ENCODE data around the gene CPSF4L. TPM values are rescaled to one million over a fixed set of nuclear protein-coding genes. Genes with fewer than 3 reads are reported as not detected.

CPSF4L gene
- total RNA-seq, 1 experiment from 2014 or later = not detected

DNA sequence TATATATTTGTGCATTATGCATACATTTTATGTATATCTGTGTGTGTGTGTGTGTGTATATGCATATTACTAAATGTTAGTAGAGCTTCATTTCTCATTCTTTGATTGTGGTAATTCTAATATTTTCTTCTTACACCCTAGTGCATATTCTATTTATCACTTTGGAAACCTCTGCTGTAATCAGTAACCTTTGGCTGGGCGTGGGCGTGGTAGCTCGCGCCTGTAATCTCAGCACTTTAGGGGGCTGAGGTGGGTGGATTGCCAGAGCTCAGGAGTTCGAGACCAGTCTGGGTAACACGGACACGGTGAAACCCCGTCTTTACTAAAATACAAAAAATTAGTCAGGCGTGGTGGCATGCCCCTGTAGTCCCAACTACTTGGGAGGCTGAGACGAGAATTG is 26.9 kb downstream of the CPSF4L start:
- no peak for DNase-seq (ENCODE audit: low read depth)

DNA sequence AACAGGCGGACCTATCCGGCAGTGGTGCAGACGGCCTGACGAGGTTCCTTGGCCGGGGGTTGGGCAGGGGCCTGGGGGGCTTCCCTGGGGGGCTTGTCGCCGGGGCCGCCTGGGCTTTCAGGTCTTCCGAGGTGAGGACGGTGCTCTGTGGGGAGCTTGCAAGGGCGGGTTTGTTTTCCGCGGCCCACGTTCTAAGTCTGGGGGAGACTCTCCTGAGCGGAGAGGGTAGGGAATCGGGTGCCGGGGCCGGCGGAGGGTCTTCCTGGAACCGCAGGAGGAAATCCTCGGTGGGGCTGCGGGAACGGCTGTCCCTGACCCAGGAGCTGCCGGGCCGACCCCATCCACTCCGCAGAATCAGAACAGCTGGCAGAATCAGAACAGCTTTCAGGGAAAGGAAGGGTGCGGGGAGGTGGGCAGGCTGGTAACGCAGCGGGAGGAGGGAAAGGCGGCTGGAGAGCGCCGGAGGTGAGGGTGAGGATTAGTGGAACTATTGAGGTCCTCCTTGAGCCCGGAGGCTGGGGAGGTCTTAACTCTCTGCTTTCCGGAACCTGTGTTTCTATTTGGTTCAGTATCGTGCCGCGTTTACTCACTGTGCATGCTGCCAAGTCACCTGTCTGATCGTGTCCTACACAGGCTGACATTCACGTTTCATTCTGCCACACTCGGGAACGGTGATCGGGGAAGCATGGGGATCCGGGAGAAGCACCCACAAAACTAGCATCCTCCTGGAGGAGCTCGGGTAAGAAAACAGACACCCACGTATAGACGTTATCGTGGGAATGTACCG is 28.9 kb downstream of the CPSF4L start:
- DNase-seq (ENCODE audit: low read depth) = peak; percentile 8

DNA sequence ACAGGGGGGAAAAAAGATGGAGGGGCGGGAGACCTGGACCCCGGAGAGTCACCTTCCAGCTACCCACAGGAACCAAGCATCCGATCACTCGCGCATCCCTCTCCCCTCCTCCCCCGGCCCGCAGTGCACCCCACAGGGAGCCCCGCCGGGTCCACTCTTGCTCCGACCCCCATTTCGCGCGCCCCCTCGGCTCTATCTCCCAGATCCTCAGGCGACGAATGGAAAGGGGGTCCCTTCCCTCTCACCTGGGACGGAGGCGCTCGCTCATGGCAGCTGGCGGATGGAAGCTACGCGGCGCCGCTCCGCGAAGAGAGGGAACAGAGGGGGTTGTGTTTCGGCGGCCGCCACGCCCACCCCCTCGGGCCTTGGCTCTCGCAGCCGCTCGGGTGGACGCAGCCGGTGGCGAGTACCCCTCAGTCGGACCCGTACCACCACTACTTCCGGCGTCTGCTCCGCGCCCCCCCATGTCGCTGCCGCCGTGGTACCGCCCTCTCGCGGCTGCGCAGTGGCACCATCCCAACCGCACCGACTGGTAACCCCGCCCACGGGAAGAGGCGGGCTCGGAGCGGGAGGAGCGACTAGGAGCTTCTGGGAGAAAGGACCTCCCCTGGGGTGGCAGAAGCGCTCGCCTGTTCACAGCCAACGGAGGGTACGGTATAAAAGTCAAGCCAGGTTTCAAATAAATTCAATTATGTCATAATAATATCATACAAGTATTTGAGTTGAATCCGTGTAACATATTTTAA is 29.7 kb downstream of the CPSF4L start:
- DNase-seq (ENCODE audit: low read depth) = peak; percentile 92

DNA sequence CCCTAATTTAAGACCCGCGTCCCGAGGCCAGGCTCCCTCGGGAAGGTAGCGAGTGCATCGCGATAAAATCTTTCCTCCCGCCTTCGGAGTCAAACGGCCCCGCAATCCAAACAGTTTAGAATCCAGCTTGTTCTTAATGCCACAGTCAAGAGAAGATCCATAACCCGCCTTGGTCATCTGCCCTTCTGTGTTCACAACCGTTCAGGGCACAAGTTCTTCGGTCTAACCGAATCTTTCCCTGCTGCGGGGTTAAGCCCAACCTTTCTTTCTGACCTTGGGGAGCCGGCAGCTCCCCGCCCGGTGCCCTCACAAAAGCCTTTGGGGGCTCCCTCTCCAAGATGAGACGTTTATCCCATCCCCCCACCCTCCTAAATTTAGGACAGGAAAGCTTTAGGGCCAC is 30.3 kb downstream of the CPSF4L start:
- DNase-seq (ENCODE audit: low read depth) = peak; percentile 7

DNA sequence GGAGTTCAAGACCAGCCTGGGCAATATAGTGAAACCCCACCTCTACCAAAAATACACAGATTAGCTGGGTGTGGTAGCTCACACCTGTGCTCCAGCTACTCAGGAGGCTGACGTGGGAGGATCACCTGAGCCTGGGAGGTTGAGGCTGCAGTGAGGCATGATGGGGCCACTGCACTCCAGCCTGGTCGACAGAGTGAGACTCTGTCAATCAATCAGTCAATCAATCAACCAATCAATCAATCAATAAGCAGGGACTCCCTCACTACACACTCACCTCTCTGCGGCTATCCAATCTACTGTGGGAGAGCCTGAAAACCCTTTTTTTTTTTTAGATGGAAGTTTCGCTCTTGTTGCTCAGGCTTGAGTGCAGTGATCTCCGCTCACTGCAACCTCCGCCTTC is 31.6 kb downstream of the CPSF4L start:
- DNase-seq (ENCODE audit: low read depth) = no peak

DNA sequence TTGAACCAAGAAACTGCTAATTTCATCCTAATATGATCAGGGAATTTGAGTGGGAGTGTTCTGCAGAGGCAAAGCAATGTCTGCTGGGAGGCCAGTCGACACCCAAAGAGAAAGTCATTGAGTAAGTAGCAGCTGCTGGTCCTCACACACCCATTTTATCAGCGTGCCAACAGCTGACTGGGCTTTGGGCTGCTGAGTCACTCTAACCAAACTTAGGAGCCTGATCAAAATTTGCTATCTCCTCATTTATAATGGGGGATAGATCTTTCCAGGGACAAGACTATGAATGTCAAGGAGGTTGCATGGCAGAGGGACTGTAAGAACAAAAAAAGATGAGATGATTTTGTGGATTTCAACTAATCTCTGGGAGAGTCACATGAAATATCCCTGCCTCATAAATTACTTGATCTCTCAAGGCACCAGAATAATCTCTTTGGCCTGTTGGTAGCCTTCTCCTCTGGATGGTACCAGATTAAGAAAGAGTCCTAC is 32.9 kb downstream of the CPSF4L start:
- peak; percentile 76 for DNase-seq (ENCODE audit: low read depth)

DNA sequence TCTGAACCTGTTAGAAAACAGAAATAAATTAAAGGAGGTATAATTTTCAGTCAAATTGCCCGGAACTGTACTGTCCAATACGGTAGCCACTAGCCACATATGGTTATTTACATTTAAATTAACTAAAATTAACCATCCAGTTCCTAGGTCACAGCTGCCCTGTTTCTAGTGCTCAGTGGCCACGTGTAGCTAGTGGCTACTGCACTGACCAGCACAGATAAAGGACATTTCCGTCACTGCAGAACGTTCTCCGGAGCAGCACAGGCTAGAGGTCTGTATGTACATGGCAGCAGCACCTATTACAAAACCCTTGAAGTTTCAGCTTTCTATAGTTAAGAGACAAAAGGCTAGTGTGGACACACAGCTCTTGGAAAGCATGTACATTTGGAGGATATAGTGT is 33.7 kb downstream of the CPSF4L start:
- no peak for DNase-seq (ENCODE audit: low read depth)

DNA sequence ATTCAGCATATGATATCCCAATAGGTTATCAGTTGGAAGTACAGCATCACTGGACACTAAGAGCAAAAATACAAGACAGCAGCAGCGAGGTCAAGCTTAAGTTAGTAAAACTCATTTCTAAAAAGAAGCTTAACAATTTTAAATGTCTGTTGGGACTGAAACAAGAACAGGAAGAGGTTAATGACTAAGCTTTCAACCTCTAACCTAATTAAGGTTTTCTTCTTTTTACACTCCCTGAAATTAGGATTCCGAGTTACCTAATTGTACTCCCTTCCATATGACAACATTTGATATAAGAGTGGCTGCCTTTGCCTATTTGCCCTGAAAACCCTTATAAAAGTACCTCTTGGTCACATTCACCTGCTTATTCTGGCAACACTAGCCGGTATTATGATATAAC is 34.3 kb downstream of the CPSF4L start:
- DNase-seq (ENCODE audit: low read depth) = no peak

DNA sequence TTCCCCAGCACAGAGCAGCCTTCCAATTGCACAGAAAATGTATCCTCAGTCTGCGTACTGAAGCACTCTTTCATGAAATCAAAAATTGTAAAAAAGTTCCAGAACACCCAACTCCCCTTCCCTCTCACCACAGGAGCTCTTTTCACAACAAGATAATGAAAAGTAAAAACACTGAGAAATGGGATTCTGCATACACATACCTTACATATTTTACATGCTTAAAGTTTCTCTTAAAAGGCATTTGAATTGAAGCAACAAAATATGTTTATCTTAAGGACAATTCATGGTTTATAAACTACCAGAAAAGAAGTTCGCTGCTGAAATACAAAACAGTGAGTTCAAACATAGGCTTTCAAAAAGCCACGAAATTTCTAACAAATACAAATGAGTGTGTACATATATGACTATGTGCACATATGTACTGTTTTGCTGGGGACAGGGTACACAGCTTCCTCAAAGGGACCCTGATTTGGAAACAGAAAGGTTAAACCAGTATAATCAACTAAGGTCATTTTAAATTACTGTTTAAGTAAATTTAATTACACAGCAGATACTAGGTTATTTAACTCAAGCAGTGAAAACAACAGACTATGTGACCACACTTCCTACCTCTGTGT is 35.0 kb downstream of the CPSF4L start:
- no peak for DNase-seq (ENCODE audit: low read depth)

DNA sequence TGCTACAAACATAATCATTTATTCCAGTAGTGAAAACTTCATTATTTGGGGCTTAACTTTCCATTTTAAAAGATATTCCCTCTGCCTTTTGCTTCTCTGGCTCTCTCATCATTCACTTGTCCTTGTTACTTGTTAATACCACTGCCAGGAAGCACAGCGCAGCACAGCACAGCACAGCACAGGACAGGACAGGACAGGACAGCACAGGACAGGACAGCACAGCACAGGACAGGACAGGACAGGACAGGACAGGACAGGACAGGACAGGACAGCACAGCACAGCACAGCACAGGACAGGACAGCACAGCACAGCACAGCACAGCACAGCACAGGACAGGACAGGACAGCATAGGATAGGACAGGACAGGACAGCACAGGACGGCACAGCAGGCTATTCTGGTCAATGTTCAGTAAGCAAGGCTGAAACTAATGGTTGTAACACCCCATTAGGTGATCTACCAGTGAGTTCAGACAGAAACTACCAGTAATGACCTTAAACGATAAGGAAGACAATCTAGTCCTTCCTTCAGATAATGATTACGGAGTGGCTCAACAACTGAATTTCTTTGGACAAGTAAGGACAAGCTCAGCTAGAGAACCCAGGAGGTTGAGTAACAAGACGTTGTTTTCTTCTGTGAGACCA is 36.9 kb downstream of the CPSF4L start:
- DNase-seq (ENCODE audit: low read depth) = no peak

DNA sequence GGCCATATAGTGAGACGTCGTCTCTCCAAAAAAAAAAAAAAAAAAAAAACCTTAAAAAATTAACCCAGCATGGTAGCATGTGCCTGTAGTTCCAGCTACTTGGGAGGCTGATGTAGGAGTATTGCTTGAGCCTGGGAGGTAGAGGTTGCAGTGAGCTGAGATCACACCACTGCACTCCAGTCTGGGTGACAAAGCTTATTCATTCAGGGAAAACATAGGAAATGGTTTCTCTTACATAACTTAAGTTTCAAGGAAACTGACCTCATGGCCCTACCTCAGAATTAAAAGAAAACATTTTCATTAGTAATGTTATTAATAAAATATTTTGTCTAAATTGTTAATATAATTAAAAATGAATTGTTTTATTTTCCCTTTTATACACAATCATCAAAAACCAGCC is 37.4 kb downstream of the CPSF4L start:
- DNase-seq (ENCODE audit: low read depth) = peak; percentile 34

DNA sequence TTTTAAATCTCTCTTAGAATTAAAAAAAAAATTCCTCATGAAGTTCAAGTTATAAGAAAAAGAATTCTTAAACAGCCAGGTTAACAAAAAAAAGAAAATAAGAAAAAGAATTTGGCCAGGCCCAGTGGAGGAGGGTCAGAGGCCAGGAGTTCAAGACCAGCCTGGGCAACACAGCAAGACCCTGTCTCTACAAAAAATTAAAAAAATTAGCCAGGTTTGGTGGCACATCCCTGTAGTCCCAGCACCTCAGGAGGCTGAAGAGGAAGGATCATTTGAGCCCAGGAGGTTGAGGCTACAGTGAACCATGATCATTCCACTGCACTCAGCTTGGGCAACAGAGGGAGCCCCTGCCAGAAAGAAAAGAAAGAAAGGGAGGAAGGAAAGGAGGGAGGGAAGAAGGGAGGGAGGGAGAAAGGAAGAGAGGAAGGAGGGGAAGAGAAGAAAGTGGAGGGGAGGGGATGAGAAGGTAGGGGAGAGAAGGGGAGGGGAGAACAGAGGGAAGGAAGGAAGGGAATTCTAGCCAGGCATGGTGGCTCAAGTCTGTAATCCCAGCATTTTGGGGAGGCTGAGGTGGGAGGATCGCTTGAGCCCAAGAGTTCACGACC is 38.0 kb downstream of the CPSF4L start:
- no peak for DNase-seq (ENCODE audit: low read depth)

DNA sequence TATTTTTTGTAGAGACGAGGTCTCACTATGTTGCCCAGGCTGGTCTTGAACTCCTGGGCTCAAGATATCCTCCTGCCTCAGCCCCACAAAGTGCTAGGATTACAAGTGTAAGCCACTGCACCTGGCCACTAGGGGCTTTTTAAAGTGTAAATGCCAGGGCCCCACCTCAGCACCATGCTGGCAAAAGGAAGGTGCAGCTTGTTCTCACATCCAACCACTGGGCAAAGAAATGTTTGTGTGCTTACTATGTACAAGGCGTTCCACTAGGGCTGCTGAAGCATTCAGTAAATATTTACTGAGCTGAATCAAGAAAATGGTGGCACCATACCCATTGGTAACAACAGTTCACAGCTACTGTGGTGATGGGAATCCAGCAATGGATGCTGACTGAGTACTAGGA is 46.2 kb downstream of the CPSF4L start:
- DNase-seq (ENCODE audit: low read depth) = no peak

DNA sequence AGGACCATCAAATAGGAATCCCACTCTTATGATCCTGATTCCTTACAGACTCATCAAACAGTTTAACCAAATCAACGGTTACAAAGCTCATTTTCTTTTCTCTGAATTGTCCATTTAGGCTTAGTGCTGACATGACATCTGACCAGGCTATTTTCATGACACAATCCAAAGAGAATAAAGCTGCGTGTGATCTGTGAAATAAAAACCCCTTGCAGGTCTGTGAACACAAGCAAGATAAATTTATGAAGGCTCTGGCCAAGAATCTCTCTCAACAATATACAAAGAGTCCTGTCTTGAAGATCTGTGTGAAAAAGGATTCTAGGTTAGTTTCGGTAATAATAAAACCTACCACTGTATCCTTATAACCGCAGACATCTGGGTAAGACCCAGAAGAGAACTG is 46.8 kb downstream of the CPSF4L start:
- no peak for DNase-seq (ENCODE audit: low read depth)

DNA sequence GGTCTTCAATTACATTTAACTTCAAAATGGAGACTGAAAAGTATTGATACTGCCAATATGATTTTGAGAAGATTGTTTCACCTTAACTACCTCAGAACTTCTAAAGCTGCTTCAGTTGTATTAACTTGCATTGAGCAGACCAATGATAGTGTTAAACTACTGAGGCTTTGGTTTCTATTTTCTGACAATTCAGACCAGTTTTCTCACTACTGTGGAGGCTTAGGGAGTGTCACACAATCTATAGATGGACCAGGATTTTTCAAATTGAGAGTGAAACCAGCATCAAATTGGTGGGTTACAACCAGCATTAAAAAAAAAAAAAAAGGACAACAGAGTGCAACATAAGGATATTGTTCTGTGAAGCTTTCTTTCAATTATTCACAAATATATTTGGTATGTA is 47.7 kb downstream of the CPSF4L start:
- DNase-seq (ENCODE audit: low read depth) = no peak

DNA sequence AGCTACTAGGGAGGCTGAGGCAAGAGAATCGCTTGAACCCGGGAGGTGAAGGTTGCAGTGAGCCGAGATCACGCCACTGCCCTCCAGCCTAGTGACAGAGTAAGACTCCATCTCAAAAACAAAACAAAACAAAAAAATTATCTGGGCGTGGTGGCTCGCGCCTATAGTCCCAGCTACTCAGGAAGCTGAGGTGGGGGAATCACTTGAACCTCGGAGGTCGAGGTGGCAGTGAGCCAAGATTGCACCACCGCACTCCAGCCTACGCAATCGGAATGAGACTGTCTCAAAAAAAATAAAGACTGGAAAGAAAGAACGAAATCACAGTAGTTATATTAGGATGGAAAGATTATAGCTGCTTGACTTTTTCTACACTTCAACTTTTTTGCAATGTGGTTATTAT is 49.9 kb downstream of the CPSF4L start:
- no peak for DNase-seq (ENCODE audit: low read depth)

DNA sequence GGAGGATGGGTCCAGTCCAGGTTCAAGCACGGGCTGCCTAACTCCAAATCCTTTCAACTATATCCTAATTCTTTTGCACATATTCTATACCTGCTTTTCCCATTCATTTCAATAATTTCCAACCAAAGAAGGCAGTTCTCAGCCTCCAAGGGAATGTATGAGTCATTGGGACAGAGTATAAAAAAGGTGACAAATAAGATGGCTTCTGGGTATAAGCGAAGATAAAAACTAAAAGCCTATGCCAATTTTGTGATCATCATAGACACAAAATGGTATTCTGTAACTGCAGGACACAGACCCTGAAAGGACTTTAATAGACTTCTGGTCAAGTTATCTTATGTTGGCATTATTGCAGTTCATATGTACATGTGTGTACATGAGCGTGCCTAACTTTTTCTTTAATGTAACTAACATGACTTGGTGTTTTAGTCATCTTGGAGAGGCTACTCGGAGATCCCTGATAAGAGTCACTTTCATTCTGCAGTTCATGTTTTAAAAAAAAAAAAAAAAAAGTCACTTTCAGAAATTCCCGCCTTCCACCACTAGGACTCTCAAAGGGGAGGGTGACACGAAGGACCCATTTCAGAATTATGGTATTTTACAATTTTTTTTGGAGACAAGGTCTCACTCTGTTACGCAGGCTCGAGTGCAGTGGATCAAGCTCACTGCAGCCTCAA is 51.5 kb downstream of the CPSF4L start:
- peak; percentile 31 for DNase-seq (ENCODE audit: low read depth)

DNA sequence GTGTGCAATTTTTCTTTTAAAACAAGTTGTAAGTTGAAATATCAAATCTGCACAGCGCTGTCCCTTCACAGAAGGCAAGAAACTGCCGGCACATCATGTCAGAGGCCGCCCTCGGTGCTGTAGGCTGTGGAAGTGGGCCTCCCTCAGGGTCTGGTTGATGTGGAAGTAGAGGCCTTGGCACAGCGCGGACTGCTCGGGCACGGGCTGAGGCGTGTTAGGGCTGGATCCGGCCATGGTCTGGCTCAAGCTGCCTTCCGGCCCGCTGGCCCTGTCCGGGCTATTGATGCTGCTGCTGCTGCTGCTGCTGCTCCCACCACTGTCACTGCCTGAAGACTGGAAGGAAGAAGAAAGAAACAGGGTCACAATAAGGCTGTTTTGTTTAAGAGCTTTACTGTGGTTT is 52.2 kb downstream of the CPSF4L start:
- DNase-seq (ENCODE audit: low read depth) = no peak

DNA sequence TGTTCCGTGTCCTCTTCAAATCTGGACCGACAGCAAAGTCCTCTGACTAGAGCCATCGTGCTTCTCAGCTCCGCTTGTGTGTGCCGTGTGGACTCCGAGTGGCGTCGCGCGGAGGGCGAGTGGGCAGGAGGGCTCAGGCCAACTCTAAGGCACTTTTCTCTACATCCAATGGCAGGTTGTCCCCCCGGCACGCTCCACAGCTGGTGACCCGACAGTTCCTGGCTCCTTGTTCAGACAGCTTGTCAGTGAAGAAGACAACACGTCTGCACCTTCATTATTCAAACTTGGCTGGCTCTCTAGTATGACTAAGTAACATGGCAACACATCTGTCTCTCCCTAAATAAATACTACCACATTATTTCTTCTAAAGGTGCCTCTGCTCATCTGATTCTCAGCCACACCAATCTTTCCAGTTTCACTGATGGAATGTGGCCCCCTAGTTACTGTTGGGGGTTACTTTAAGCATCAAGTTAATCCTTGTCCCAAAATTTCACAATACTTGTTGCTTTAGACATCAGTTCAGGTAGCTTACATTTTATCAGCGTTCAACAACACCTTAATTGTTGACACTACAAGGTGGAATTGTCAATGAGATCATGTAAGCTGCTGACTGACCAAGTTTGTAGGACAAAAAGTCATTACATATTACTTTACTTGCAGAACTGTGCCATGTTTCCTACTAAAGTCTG is 53.4 kb downstream of the CPSF4L start:
- no peak for DNase-seq (ENCODE audit: low read depth)

DNA sequence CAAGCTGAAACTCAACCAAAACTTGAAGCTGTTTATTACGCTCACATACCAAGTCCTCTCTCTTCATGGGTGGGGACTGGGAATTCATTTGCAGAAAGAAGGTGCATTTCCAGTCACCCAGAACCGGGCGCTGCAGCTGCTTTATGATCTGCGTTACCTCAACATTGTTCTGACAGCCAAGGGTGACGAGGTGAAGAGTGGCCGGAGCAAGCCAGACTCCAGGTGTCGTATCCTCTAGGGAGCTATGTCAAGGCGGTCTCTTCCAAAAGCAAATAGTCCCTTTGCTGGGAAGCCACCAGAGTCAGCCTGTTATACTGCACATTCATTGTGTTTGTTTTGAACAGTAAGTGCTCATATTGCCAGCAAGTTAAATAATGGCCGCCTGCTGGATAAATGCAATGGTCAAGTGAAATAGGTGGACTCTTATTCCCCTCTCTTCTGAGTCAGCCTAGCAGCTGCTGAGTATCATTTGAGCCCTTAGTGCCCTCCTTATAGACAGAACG is 56.2 kb downstream of the CPSF4L start:
- DNase-seq (ENCODE audit: low read depth) = no peak
